Mesothelial cell of epicardium (in vitro differentiated cells): ENCODE measurements around the gene SDC1. TPM values are rescaled to one million over a fixed set of nuclear protein-coding genes. Genes with fewer than 3 reads are reported as not detected.

Source experiments
- DNase-seq, 2 experiments: peaks; one replicate each; pipeline ENCODE4 v3.0.0; 2021; ENCODE audit warnings: low spot score in 2 of 2; ENCODE audit not compliant: unreplicated experiment in 2 of 2
- H3K27ac Mint-ChIP-seq: 2 replicates; pipeline ENCODE4 v1.8.0; 2021; ENCODE audit warnings: mixed read lengths
- H3K27me3 Mint-ChIP-seq: 2 replicates; pipeline ENCODE4 v1.8.0; 2021; ENCODE audit warnings: low read depth, mixed read lengths
- H3K36me3 Mint-ChIP-seq: 2 replicates; pipeline ENCODE4 v1.8.0; 2021; ENCODE audit warnings: mixed read lengths
- H3K4me1 Mint-ChIP-seq: 2 replicates; pipeline ENCODE4 v1.8.0; 2021; ENCODE audit warnings: mixed read lengths
- H3K4me3 Mint-ChIP-seq: 2 replicates; pipeline ENCODE4 v1.8.0; 2021; ENCODE audit warnings: mild to moderate bottlenecking, moderate library complexity, mixed read lengths
- H3K9me3 Mint-ChIP-seq: 2 replicates; pipeline ENCODE4 v1.8.0; 2021; ENCODE audit warnings: mixed read lengths
- CTCF ChIP-seq: fragments of 200-600 bp; sonication (generic); IDR thresholded peaks from one replicate; pipeline ENCODE4 v1.5.0; 2021; ENCODE audit warnings: antibody characterized with exemption; ENCODE audit not compliant: unreplicated experiment
- total RNA-seq: library from RNA; stranded (reverse); gene quantifications from 3 replicates; pipeline ENCODE4 v1.2.1, GENCODE V29; 2021

Gene SDC1
- total RNA-seq, 1 donor from 2014 or later = 50.7 TPM

GRCh38 chr2:20173064-20173463 is 51.9 kb downstream of the SDC1 start:
- Mint-ChIP-seq H3K27me3 (no peaks in the 10 kb centered on the region), H3K36me3 (no peaks in the 10 kb centered on the region), H3K4me1 (peaks cover 17% of the 10 kb centered on the region), H3K27ac (peak overlapping the region; percentile 4), H3K9me3 (no peaks in the 10 kb centered on the region), H3K4me3 (no peak overlapping the region)
- no peak for DNase-seq
- no peak for TF ChIP-seq CTCF

DNA sequence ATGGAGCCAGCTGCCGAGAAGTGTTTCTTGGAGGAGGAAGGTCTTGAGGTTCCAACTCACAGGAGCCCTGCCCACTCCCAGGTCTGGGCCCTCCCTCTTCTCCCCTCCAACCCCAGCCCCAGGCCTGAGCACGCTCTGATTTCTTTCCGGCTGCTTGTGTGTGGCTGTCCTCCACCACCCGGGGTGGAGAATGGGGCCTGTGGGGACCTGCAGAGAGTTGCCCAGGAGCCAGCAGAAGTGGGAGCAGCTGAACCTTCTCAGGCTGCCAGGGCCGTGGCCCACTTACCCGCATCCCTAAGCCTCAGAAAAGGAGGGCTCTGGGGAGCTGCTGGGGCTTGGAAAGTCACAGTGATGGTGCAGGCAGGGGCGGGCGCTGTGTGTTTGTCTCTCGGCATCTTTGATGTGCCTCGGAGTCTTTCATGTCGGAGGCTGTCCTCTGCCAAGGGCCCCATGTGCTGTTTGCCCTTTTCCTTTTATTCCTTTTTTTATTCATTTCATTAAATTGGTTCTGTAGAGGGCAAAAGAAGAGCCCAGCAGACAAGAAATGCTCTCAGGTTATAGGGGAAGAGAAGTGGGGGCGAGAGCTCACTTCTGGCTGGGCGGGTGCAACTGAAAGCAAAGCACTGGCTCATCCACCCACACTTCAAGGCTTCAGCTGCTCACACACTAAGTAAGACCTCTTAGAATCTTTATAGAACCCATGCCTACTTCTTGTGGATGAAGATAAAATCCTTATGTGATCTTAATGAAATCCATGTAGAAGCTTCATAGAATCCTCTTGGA is 52.5 kb downstream of the SDC1 start:
- H3K4me3 Mint-ChIP-seq = no peak overlapping the region
- peak overlapping the region; percentile 4 for H3K27ac Mint-ChIP-seq
- H3K36me3 Mint-ChIP-seq = no peaks in the 10 kb centered on the region
- no peaks in the 10 kb centered on the region for H3K27me3 Mint-ChIP-seq
- H3K4me1 Mint-ChIP-seq = peaks cover 20% of the 10 kb centered on the region
- no peak for DNase-seq
- TF ChIP-seq CTCF = no peak
- no peaks in the 10 kb centered on the region for H3K9me3 Mint-ChIP-seq

DNA sequence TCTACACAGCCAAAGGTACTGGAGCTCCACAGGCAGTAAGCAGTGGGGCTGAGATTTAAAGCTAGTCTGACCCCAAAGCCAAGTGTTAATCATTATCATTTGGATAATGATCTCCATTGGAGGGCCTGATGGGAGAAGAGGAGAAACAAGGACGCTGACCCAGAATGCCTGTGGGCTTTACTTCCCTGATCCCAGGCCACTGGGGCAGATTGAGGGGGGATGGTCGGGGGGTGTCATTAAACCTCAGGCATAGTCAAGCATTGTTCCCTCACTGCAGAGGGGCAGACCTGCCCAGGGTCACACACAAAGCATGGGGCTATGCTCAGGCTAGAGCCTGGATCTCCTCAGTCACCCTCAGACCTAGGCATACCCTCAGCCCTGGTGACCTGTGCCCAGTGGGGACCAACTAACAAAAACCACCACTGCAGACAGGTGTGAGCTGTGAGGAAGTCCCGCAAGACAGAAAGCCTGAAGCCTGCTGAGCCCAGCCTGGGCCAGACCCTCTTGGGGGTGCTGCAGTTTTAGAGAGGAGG is 53.4 kb downstream of the SDC1 start:
- H3K9me3 Mint-ChIP-seq = no peaks in the 10 kb centered on the region
- no peak overlapping the region for H3K27ac Mint-ChIP-seq
- H3K4me1 Mint-ChIP-seq = peaks cover 20% of the 10 kb centered on the region
- H3K36me3 Mint-ChIP-seq = no peaks in the 10 kb centered on the region
- TF ChIP-seq CTCF = no peak
- H3K27me3 Mint-ChIP-seq = no peaks in the 10 kb centered on the region
- H3K4me3 Mint-ChIP-seq = no peak overlapping the region
- no peak for DNase-seq

DNA sequence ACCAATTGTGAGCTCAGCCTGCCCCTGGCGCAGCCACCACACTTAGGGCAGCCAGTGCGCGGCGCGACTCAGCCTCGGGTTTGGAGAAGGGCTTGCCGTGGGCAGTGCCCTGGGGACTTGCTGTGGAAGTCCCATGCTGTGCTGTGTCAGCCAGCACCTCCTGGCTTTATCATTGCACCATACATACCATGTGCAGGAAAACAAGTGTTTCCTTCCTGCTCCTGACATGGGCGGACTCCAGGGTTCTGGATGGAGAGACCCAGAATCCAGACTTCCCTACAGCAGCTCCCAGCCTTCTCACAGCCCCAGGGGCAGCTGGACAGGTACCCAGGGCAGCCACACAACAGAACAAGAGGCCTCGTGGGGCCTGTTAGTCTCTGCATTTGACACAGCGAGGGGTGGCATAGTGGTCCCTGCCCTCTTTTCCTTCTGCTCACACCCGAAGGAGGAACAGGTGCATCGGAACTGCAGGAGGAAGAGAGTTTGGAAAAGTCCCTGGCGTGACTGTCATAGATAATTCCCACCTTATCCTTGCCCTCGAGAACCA is 54.2 kb downstream of the SDC1 start:
- Mint-ChIP-seq H3K27ac (no peak overlapping the region), H3K9me3 (no peaks in the 10 kb centered on the region), H3K27me3 (no peaks in the 10 kb centered on the region), H3K36me3 (no peaks in the 10 kb centered on the region), H3K4me1 (peaks cover 20% of the 10 kb centered on the region), H3K4me3 (no peak overlapping the region)
- DNase-seq = no peak
- TF ChIP-seq CTCF = no peak

DNA sequence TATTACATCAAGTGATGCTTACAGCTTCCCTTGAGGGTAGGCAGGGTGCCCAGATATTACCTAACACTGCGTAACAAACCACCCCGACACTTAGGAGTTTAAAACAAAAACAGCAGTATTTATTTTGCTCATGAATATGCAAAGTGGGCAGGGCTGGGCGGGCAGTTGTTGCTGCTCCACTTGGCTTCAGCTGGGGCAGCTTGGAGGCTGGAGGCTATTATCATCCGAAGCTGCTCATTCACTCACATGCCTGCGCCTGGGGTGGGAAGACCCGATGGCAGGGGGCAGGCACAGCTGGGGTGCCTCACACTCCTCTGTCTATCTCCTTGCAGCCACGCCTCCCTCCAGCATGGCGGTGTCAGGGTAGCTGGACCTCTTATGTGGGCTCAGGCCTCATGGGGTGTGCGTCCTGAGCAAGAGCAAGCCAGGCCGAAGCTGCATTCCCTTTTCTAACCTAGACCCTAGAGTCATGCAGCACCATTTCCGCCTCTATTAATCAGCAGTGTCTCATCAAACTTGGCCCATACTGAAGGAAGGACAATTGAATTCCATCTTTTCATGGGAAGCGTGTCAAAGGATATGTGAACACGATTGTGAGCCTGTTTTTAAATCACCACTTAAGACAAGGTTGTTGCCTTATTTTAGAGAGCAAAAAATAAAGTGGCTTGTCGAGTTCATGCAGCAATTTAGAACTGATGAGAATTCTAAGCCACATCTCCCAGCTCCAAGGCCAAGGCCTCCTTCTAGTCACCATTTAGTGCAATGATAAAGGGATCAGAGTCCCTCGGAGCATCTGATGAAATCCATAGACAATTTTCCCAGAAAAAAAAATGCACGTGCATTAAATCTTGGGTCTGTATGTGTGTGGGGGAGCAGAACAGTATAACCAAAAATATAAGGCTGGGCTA is 54.9 kb downstream of the SDC1 start:
- H3K27me3 Mint-ChIP-seq = no peaks in the 10 kb centered on the region
- TF ChIP-seq CTCF = no peak
- H3K9me3 Mint-ChIP-seq = no peaks in the 10 kb centered on the region
- no peak overlapping the region for H3K27ac Mint-ChIP-seq
- H3K4me1 Mint-ChIP-seq = peaks cover 20% of the 10 kb centered on the region
- no peaks in the 10 kb centered on the region for H3K36me3 Mint-ChIP-seq
- no peak overlapping the region for H3K4me3 Mint-ChIP-seq
- no peak for DNase-seq
